Measurements from ENCODE around the gene TAGLN3.

DNA sequence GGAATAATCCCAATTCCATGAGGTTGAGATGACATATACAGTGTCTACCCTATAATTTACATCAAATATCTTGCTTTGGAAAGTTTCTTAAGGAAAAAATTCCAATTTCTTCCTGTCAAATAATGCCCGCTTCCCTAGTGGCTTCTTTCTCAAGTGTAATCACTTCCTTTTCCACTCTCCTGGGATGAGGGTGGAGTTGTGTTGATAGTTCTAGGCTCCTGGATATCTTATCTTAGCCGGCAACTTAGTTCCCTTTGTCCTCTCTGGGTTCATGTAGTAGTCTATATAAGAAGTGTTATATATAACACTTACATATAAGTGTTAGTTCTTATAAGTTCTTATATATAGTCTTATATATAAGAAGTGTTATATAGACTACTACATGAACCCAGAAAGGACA, 10.9 kb downstream of the TAGLN3 start:
- TF ChIP-seq PAX5 (IDR thresholded peaks at IDR 0.05; ENCODE audit: insufficient read depth, low read length, severe bottlenecking) = no peak
- no peak for TF ChIP-seq POLR2A (IDR thresholded peaks at IDR 0.05; ENCODE audit: low read depth, low read length)
- TF ChIP-seq POLR2AphosphoS5 (IDR thresholded peaks at IDR 0.05; ENCODE audit: low read depth, low read length) = no peak
- no peak for TF ChIP-seq TAF1 (IDR thresholded peaks at IDR 0.05; ENCODE audit: low read depth, low read length)
